Keratinocyte (primary cell): ENCODE data around the gene CDC14B. TPM values are rescaled to one million over a fixed set of nuclear protein-coding genes. Genes with fewer than 3 reads are reported as not detected.

Experiments used
- DNase-seq: peaks from one replicate; pipeline ENCODE4 v3.0.0-alpha.2; 2011; ENCODE audit warnings: low read depth, missing footprints, low spot score
- FAIRE-seq: peaks from 2 replicates; lab custom pipeline; 2011; peaks lifted over from hg19 to GRCh38; lab: Jason Lieb, UNC
- H2AFZ ChIP-seq: 2 replicates; pipeline ENCODE4 v1.6.0; 2012; ENCODE audit warnings: low read length, control low read depth, inconsistent platforms; ENCODE audit not compliant: control insufficient read depth
- H3K27ac ChIP-seq: 2 replicates; pipeline ENCODE4 v1.5.1; 2011; ENCODE audit warnings: low read length; ENCODE audit not compliant: control insufficient read depth, insufficient read depth
- H3K27me3 ChIP-seq: 3 replicates; pipeline ENCODE4 v1.6.0; 2011; ENCODE audit warnings: low read length; ENCODE audit not compliant: control insufficient read depth, insufficient read depth; ENCODE audit errors: extremely low read depth
- H3K36me3 ChIP-seq, 2 experiments: 2 replicates in 1 of 2; 3 replicates in 1 of 2; pipeline ENCODE4 v1.5.1; 2011; ENCODE audit warnings: low read length in 2 of 2, mild to moderate bottlenecking in 1 of 2; ENCODE audit not compliant: control insufficient read depth in 2 of 2, insufficient read depth in 2 of 2; ENCODE audit errors: extremely low read depth in 1 of 2
- H3K4me1 ChIP-seq: 3 replicates; pipeline ENCODE4 v1.5.1; 2011; ENCODE audit warnings: low read length; ENCODE audit not compliant: control insufficient read depth, insufficient read depth; ENCODE audit errors: extremely low read depth
- H3K4me2 ChIP-seq: 3 replicates; pipeline ENCODE4 v1.6.0; 2011; ENCODE audit warnings: low read depth, low read length; ENCODE audit not compliant: control insufficient read depth, insufficient read depth; ENCODE audit errors: extremely low read depth
- H3K4me3 ChIP-seq, 3 experiments: fragments of 200-600 bp in 1 of 3; sonication (generic) in 1 of 3; 2 replicates in 2 of 3; 3 replicates in 1 of 3; pipeline ENCODE4 v1.5.1; 2011 to 2016; ENCODE audit warnings: low read length in 3 of 3, mild to moderate bottlenecking in 3 of 3, control low read depth in 2 of 3, inconsistent platforms in 1 of 3, low read depth in 1 of 3, mixed read lengths in 1 of 3, mixed run types in 1 of 3, moderate library complexity in 1 of 3; ENCODE audit not compliant: control insufficient read depth in 2 of 3, insufficient read depth in 2 of 3; ENCODE audit errors: extremely low read depth in 1 of 3
- H3K79me2 ChIP-seq: 2 replicates; pipeline ENCODE4 v1.6.0; 2012; ENCODE audit warnings: low read length; ENCODE audit not compliant: control insufficient read depth, insufficient read depth
- H3K9ac ChIP-seq: 3 replicates; pipeline ENCODE4 v1.6.0; 2011; ENCODE audit warnings: low read length; ENCODE audit not compliant: control insufficient read depth, insufficient read depth; ENCODE audit errors: extremely low read depth
- H3K9me1 ChIP-seq: 3 replicates; pipeline ENCODE4 v1.6.0; 2011; ENCODE audit warnings: low read length; ENCODE audit not compliant: control insufficient read depth, insufficient read depth; ENCODE audit errors: extremely low read depth
- H3K9me3 ChIP-seq: 2 replicates; pipeline ENCODE4 v1.5.1; 2012; ENCODE audit warnings: low read depth, low read length; ENCODE audit not compliant: control insufficient read depth
- H4K20me1 ChIP-seq: 3 replicates; pipeline ENCODE4 v1.6.0; 2011; ENCODE audit warnings: low read length; ENCODE audit not compliant: control insufficient read depth, insufficient read depth; ENCODE audit errors: extremely low read depth
- CTCF ChIP-seq, 3 experiments: IDR thresholded peaks in 1 of 3; conservative IDR thresholded peaks in 1 of 3; optimal IDR thresholded peaks in 1 of 3; 2 replicates in 2 of 3; 3 replicates in 1 of 3; pipeline versions ENCODE3 to v1.5.1; 2011; ENCODE audit warnings: low read length in 3 of 3, mild to moderate bottlenecking in 3 of 3, moderate library complexity in 2 of 3, control low read depth in 1 of 3, inconsistent platforms in 1 of 3; ENCODE audit not compliant: insufficient read depth in 2 of 3; ENCODE audit errors: extremely low read depth in 1 of 3
- EZH2 ChIP-seq: IDR thresholded peaks from one replicate; pipeline ENCODE4 v1.6.1; 2012; ENCODE audit warnings: inconsistent platforms, mild to moderate bottlenecking, low read length, moderate library complexity
- dilution Hi-C: fragments of 300-500 bp; cut with MboI; formaldehyde crosslinking; loops from one replicate; pipeline ENCODE4 v1.7.0; 2020; ENCODE audit warnings: low sequenced_read_pairs; ENCODE audit not compliant: extremely low pct_ligation_motif_present
- polyA plus RNA-seq, 5 experiments: library from polyadenylated mRNA; depleted of rRNA in 3 of 5; stranded (reverse) in 3 of 5; stranded (forward) in 1 of 5; unstranded in 1 of 5; fragments of >200 nt; gene quantifications; 1 replicate in 1 of 5; 2 replicates in 3 of 5; 3 replicates in 1 of 5; pipeline versions ENCODE4 v1.2.1 to v1.2.3, GENCODE V29; 2011 to 2012; ENCODE audit warnings: missing spikeins in 2 of 5, low read depth in 1 of 5, low replicate concordance in 1 of 5

CDC14B gene
- polyA plus RNA-seq, 1 donor (not counting 4 experiments of a cell fraction or from before 2014, with no cell fraction given), result 7.5 TPM

- Histone ChIP-seq H3K9me1 (no peaks in the 10 kb centered on the region), H3K9me3 (no peaks in the 10 kb centered on the region), H2AFZ (no peak overlapping the region), H3K27me3 (no peaks in the 10 kb centered on the region), H3K4me2 (no peak overlapping the region), H4K20me1 (no peaks in the 10 kb centered on the region), H3K79me2 (no peaks in the 10 kb centered on the region), H3K4me1 (peaks cover 6% of the 10 kb centered on the region), H3K36me3 (peaks cover 3 to 4% of the 10 kb centered on the region in 2 experiments), H3K9ac (no peak overlapping the region), H3K27ac (no peak overlapping the region), H3K4me3 (no peak overlapping the region)
- peak in 2 of 3 experiments; percentile 24 to 39 for TF ChIP-seq CTCF (optimal IDR thresholded peaks at IDR 0.05 in 1 of 3, IDR thresholded peaks at IDR 0.05 in 1 of 3, conservative IDR thresholded peaks at IDR 0.05 in 1 of 3; ENCODE audit: extremely low read depth in 1 of 3, insufficient read depth in 2 of 3, low read length in 3 of 3)
- TF ChIP-seq EZH2, result no peak
- DNase-seq (no peak), FAIRE-seq (no peak)
- dilution Hi-C loops, result no loop called here
Measured at GRCh38 chr9:96651626-96652025, 32.0 kb upstream of the CDC14B start.

DNA sequence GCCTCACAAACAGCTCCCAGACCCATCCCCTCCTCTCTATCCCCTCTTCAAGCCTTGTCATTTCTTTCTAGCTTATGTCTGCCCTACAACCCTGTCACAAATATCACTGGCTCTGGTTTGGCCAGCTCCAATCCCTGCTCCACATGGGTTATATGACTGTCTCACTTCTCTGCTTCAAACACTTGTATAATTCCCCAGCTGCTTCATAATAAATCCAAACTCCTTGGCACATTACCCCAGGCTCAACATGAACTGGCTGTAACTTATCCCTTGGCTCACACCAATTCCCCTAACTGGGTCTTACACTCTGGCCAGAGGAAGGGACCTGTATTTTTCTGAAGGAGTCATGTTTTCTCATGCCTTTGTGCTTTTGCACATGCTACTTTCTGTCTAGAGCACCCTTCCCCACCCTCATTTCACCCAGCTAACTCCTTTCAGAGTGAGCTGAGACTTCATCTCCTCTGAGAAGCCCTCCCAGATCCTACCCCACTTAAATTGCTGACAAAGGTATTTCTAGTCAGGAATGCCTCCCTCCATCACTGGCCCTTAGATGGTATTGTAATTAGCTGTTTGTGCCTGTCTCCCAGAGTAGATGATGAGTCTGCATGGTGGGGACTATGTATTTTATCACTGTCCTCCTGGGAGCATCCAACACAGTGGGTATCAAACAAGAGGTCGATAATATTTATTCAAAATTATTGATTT lies 30.1 kb upstream of the CDC14B start:
- H3K9ac ChIP-seq, result no peak overlapping the region
- no peak for DNase-seq
- no peaks in the 10 kb centered on the region for H3K79me2 ChIP-seq
- H2AFZ ChIP-seq, result no peak overlapping the region
- FAIRE-seq, result no peak
- no peak overlapping the region for H3K4me2 ChIP-seq
- dilution Hi-C loops, result no loop called here
- H3K4me1 ChIP-seq, result peaks cover 6% of the 10 kb centered on the region
- no peaks in the 10 kb centered on the region for H3K9me1 ChIP-seq
- no peak for TF ChIP-seq EZH2
- TF ChIP-seq CTCF (optimal IDR thresholded peaks at IDR 0.05 in 1 of 3, IDR thresholded peaks at IDR 0.05 in 1 of 3, conservative IDR thresholded peaks at IDR 0.05 in 1 of 3; ENCODE audit: extremely low read depth in 1 of 3, insufficient read depth in 2 of 3, low read length in 3 of 3), result no peak
- no peaks in the 10 kb centered on the region for H3K27me3 ChIP-seq
- peaks cover 4 to 6% of the 10 kb centered on the region in 2 experiments for H3K36me3 ChIP-seq
- H4K20me1 ChIP-seq, result no peaks in the 10 kb centered on the region
- no peak overlapping the region for H3K4me3 ChIP-seq
- H3K9me3 ChIP-seq, result no peaks in the 10 kb centered on the region
- no peak overlapping the region for H3K27ac ChIP-seq
